ENCODE results near the gene TMEM132C. TPM values are rescaled to one million over a fixed set of nuclear protein-coding genes. Genes with fewer than 3 reads are reported as not detected.

TMEM132C gene
- not detected in 2 replicates for total RNA-seq

DNA sequence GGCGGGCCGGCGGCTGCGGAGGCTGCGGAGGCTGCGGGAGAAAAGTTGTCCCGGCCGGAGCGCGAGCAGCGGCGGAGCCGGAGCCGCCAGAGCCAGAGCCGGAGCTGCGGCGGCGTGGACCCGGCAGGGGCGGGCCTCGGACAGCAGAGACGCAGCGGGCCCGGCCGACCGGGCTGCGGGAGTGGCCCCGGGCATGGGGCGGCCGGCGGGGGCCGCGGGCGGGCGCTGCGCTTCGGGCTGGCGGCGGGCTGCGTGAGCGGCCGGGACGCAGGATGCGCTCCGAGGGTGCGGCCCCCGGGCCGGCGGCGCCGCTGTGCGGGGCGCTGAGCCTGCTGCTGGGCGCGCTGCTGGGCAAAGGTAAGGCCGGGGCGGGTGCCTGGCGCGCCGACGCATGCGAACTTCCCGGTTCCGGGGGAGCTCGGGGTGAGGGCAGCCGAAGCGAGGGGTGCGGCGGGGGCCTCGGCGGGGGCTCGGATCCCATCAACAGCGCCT lies at the start of gene TMEM132C:
TSS of gene TMEM132C (plus strand) at position 40 of the 492 bp plus-strand sequence. CDS start at position 273, 233 bp downstream.

